ENCODE measurements around the gene MAPK9.

GRCh38 chr5:180331647-180331950, 39.7 kb upstream of the MAPK9 start:
- TF ChIP-seq CTCF (conservative IDR thresholded peaks at IDR 0.05; ENCODE audit: low read length) = no peak
- no peak for TF ChIP-seq EZH2phosphoT487 (IDR thresholded peaks at IDR 0.05; ENCODE audit: borderline replicate concordance, low read depth, low read length)

All from OCI-LY7 (cell line).